HG02798 (cell line): Measurements from ENCODE around the gene PIK3C3.
"Not testable (repeated sequence)": the region's sequence is repeated elsewhere in the genome, so short reads cannot be mapped to it uniquely, and the experiment has no call there.

Experiments used
- ATAC-seq: cut with Tn5 transposase; IDR thresholded peaks from one replicate; pipeline ENCODE4 v1.9.1; 2021; ENCODE audit warnings: mild to moderate bottlenecking; ENCODE audit not compliant: unreplicated experiment, poor library complexity

Gene PIK3C3

GRCh38 chr18:42009457-42009856, 54.4 kb downstream of the PIK3C3 start:
- not testable (repeated sequence) for ATAC-seq

GRCh38 chr18:42011053-42011452, 56.0 kb downstream of the PIK3C3 start:
- ATAC-seq, result peak; percentile 100

- no peak for ATAC-seq
Measured at GRCh38 chr18:42018831-42019230, 63.8 kb downstream of the PIK3C3 start.

- no peak for ATAC-seq
Measured at GRCh38 chr18:42024131-42024530, 69.1 kb downstream of the PIK3C3 start.

GRCh38 chr18:42025491-42025890, 70.5 kb downstream of the PIK3C3 start:
- ATAC-seq, result peak; percentile 18

- ATAC-seq, result peak; percentile 94
Measured at GRCh38 chr18:42025974-42026625, 71.1 kb downstream of the PIK3C3 start.

GRCh38 chr18:42028247-42028832, 73.3 kb downstream of the PIK3C3 start:
- no peak for ATAC-seq

DNA sequence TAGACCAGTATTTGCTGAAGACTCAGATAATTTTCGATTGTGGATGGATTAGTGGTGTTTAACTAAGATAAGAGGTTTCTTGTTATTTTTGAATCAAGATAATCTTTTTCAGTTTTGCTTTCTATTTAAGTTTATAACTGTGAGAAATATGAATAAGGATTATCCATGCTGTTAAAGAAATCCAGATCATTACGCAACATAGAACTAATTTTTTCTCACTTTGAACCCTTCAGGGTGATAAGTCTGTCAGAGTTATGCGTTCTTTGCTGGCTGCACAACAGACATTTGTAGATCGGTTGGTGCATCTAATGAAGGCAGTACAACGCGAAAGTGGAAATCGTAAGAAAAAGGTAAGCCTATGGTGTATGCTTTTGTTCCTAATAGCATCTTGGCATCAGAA, 74.1 kb downstream of the PIK3C3 start:
- no peak for ATAC-seq

DNA sequence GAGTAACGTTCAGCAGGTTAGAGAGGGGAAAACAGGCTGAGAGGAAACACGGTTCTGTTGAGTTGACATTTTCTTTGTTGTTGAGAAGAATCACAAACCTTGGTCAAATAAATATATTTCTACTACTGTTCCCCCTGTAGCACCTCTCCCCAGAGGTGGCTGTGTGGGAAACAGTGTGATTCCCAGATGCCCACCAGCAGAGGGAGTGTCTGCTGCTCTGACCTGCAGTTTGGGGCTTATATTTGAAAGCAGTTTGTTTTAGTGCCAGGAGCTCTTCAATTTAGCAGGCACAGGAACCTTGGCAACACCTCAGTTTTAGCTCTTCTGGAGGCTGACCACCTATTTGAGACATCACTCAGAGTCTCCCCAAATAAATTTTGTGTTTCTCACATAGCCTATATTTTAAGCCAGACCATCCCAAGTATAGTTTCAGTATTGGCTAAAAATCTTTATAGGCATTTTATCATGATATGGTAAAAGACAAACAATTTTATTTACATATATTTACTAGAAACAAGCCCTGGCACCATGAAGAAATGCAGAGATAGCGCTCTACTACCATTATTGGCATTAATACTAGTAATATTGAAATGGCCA, 75.7 kb downstream of the PIK3C3 start:
- no peak for ATAC-seq

GRCh38 chr18:42032447-42032846, 77.4 kb downstream of the PIK3C3 start:
- ATAC-seq, result no peak

GRCh38 chr18:42033137-42033810, 78.2 kb downstream of the PIK3C3 start:
- no peak for ATAC-seq

- ATAC-seq, result no peak
Measured at GRCh38 chr18:42038936-42039335, 83.9 kb downstream of the PIK3C3 start.

- no peak for ATAC-seq
Measured at GRCh38 chr18:42039396-42039795, 84.4 kb downstream of the PIK3C3 start.

GRCh38 chr18:42041793-42042192, 86.8 kb downstream of the PIK3C3 start:
- no peak for ATAC-seq

- ATAC-seq, result no peak
Measured at GRCh38 chr18:42045346-42045745, 90.3 kb downstream of the PIK3C3 start.

DNA sequence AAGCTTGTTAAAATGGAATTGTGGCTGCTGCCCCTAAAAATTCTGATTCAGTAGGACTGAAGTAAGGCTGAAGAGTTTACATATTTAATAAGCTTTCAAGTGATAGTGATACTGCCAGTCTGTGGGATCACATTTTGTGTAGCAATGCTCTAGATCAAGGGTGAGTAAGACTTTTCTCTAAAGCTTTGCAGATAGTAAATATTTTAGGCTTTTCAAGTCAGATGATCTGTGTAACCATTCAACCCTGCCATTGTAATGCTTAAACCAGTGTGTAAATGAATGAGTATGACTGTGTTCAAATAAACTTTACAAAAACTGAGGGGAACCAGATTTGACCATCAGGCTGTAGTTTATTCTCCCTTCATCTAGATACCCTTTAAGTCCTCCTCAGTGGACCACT, 92.7 kb downstream of the PIK3C3 start:
- ATAC-seq, result no peak

DNA sequence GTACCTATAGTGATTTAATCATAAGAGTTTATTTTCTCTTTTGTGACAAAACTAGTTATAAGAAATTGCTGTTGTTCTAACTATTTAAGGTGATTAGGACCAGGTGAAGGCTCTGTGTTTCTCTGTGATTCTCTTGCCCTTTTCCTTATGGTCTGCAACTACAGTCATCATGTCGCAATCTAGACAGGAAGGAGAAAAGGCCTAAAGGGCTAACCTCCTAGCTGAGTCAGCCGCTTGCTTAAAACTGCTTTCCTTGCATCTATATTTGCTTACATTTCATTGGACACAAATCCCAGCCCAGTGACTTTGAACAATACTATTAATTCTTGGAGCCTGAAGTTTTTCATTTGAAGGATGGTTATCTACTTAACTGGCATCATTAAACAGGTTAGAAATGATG, 93.1 kb downstream of the PIK3C3 start:
- ATAC-seq, result no peak

GRCh38 chr18:42049536-42049935, 94.5 kb downstream of the PIK3C3 start:
- not testable (repeated sequence) for ATAC-seq

GRCh38 chr18:42051411-42051810, 96.4 kb downstream of the PIK3C3 start:
- ATAC-seq, result no peak

DNA sequence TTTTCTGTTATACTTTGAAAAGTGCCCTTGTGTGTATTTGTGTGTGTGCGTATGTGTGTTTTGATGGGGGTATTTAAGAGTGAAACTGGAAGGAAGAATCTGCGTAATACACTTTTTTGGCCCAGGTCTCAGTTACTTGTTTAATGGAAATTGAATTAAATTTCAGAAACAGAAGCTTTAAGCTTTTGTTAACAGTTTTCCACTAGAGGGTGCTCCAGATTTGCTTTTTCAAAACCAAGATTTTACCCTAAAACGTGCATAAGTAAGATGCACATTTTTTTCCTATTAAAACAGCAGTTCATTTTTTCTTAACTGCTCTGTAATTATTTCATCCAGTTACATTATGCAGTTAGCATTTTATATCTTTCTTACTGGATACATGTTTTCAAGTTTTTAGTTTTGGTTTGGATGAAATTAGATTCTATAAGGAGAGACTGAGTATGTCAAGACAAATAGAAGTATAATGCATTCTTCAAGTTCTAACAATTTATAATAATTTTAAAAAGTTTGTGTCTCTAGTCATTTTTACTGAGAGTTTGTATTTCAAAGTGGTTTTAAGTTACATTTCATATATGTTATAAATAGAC, 97.2 kb downstream of the PIK3C3 start:
- ATAC-seq, result no peak

DNA sequence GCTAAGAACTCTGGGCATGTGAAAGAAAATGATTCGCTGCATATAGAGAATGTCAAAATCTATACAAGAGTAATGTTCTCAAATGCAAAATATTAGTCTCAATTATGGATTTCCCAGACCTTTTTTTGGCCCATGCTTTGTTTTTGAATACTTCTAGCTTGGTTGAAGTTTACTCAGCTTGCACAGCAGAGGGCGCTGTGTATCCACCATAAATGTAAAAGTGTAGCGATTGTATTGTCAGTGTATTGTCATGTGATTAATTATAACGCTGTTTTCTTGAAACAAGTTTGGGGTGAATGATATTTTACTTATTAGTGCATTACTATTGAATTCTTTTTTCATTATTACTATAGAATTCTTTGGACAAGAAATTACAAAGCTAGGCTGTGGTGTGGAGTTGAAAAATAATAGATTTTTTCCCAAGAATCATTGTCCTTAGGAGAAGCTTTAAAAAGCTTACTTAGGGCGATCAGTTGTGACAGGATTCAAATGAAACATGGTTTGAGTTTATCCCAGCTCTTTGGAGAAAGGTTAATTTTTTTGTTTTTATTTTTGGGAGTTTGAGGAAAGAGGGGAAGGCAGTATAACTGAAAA, 98.3 kb downstream of the PIK3C3 start:
- ATAC-seq, result peak; percentile 87
